Vagina (tissue), 2 donors: ENCODE measurements around the gene ZNF419. TPM values are rescaled to one million over a fixed set of nuclear protein-coding genes. Genes with fewer than 3 reads are reported as not detected.
"Not testable (repeated sequence)": the region's sequence is repeated elsewhere in the genome, so short reads cannot be mapped to it uniquely, and the experiment has no call there.

Experiments used
- DNase-seq, 2 donors: peaks; one replicate each; pipeline ENCODE4 v3.0.0-alpha.2; 2017; ENCODE audit errors: extremely low spot score in 2 of 2
- H3K27ac ChIP-seq: fragments of 200-600 bp; sonication (generic); one replicate; pipeline ENCODE4 v1.5.1; 2019
- H3K27me3 ChIP-seq: fragments of 200-600 bp; sonication (generic); one replicate; pipeline ENCODE4 v1.5.1; 2019
- H3K36me3 ChIP-seq, 2 donors: fragments of 200-600 bp; sonication (generic); one replicate each; pipeline ENCODE4 v1.5.1; 2017 to 2019
- H3K4me1 ChIP-seq: fragments of 200-600 bp; sonication (generic); one replicate; pipeline ENCODE4 v1.5.1; 2019
- H3K4me3 ChIP-seq, 2 donors: fragments of 200-600 bp; sonication (generic); 1 replicate in 1 of 2; 2 replicates in 1 of 2; pipeline ENCODE4 v1.5.1; 2016 to 2019
- H3K9me3 ChIP-seq: fragments of 200-600 bp; sonication (generic); one replicate; pipeline ENCODE4 v1.5.1; 2019
- CTCF ChIP-seq, 3 experiments: fragments of 450-650 bp in 2 of 3; fragments of 200-600 bp in 1 of 3; sonication (generic) in 1 of 3; IDR thresholded peaks; one replicate each; pipeline ENCODE4 v1.5.1; 2017 to 2019; ENCODE audit warnings: antibody characterized with exemption in 3 of 3, mild to moderate bottlenecking in 2 of 3, moderate library complexity in 2 of 3
- POLR2A ChIP-seq, 2 donors: fragments of 450-650 bp; IDR thresholded peaks; one replicate each; pipeline ENCODE4 v1.6.1; 2017; ENCODE audit warnings: antibody characterized with exemption in 2 of 2, mild to moderate bottlenecking in 2 of 2, moderate library complexity in 2 of 2
- POLR2AphosphoS5 ChIP-seq, 2 donors: sonication (generic); formaldehyde crosslinking; IDR thresholded peaks; one replicate each; pipeline ENCODE4 v1.9.0; 2017; ENCODE audit warnings: antibody characterized with exemption in 2 of 2, mild to moderate bottlenecking in 2 of 2, low read depth in 1 of 2; ENCODE audit not compliant: insufficient read depth in 1 of 2
- intact Hi-C: fragments of 100-400 bp; cut with DNase I; formaldehyde crosslinking; loops from one replicate; pipeline ENCODE4 v1.15.1; 2023
- small RNA-seq: library from RNA; depleted of rRNA; stranded (forward); fragments of <200 nt; gene quantifications from one replicate; pipeline ENCODE3, GENCODE V24; 2016
- total RNA-seq: library from RNA; depleted of rRNA; stranded (reverse); fragments of >200 nt; gene quantifications from one replicate; pipeline ENCODE4 v1.2.3, GENCODE V29; 2016

The ZNF419 gene
- total RNA-seq, 1 donor from 2014 or later = 16.0 TPM

- Histone ChIP-seq H3K4me1 (no peaks in the 10 kb centered on the region), H3K27ac (no peak overlapping the region), H3K4me3 (no peak overlapping the region), H3K27me3 (no peaks in the 10 kb centered on the region), H3K36me3 (peaks cover 0 to 53% of the 10 kb centered on the region in 2 donors), H3K9me3 (peaks cover 33% of the 10 kb centered on the region)
- intact Hi-C loops = no loop called here
- no peak for DNase-seq
- TF ChIP-seq POLR2A (IDR thresholded peaks at IDR 0.05) (no peak), POLR2AphosphoS5 (IDR thresholded peaks at IDR 0.05; ENCODE audit: insufficient read depth in 1 of 2, low read depth in 1 of 2) (no peak), CTCF (IDR thresholded peaks at IDR 0.05) (no peak)
Measured at GRCh38 chr19:57512845-57513244, 25.3 kb downstream of the ZNF419 start.

- H3K27me3 ChIP-seq = no peaks in the 10 kb centered on the region
- H3K4me3 ChIP-seq = no peak overlapping the region
- H3K9me3 ChIP-seq = peaks cover 20% of the 10 kb centered on the region
- no peak overlapping the region for H3K27ac ChIP-seq
- TF ChIP-seq CTCF (IDR thresholded peaks at IDR 0.05) = no peak
- TF ChIP-seq POLR2AphosphoS5 (IDR thresholded peaks at IDR 0.05; ENCODE audit: insufficient read depth in 1 of 2, low read depth in 1 of 2) = no peak
- no peak for TF ChIP-seq POLR2A (IDR thresholded peaks at IDR 0.05)
- no peaks in the 10 kb centered on the region for H3K4me1 ChIP-seq
- intact Hi-C loops = no loop called here
- H3K36me3 ChIP-seq = peaks cover 0 to 41% of the 10 kb centered on the region in 2 donors
- no peak for DNase-seq
Measured at GRCh38 chr19:57515255-57515654, 27.7 kb downstream of the ZNF419 start.

- H3K27me3 ChIP-seq, H3K27ac ChIP-seq, intact Hi-C loops, H3K4me1 ChIP-seq, DNase-seq, H3K4me3 ChIP-seq: not testable (repeated sequence)
- Histone ChIP-seq H3K36me3 (peaks cover 0 to 34% of the 10 kb centered on the region in 2 donors), H3K9me3 (peaks cover 11% of the 10 kb centered on the region)
Measured at GRCh38 chr19:57518021-57518420, 30.5 kb downstream of the ZNF419 start.

- TF ChIP-seq POLR2AphosphoS5 (IDR thresholded peaks at IDR 0.05; ENCODE audit: insufficient read depth in 1 of 2, low read depth in 1 of 2) (peak; percentile 74 to 92), CTCF (IDR thresholded peaks at IDR 0.05) (no peak), POLR2A (IDR thresholded peaks at IDR 0.05) (no peak)
- intact Hi-C loops = no loop called here
- Histone ChIP-seq H3K4me1 (peaks cover 11% of the 10 kb centered on the region), H3K9me3 (peaks cover 22% of the 10 kb centered on the region), H3K27me3 (no peaks in the 10 kb centered on the region), H3K36me3 (peaks cover 0 to 14% of the 10 kb centered on the region in 2 donors), H3K27ac (peak within 1 kb of the TSS; percentile 49), H3K4me3 (peak within 1 kb of the TSS; percentile 71 to 80)
- DNase-seq = no peak
Measured at GRCh38 chr19:57527136-57527881, 39.8 kb downstream of the ZNF419 start, which contains the start of gene ZNF549. Gene ZNF549, plus strand, starts transcription at chr19:57527356. Its CDS starts 218 bp downstream, at chr19:57527574.

GRCh38 chr19:57537953-57538547 is 50.5 kb downstream of the ZNF419 start:
- no peak overlapping the region for H3K4me3 ChIP-seq
- H3K27me3 ChIP-seq = no peaks in the 10 kb centered on the region
- intact Hi-C loops = no loop called here
- H3K9me3 ChIP-seq = peaks cover 86% of the 10 kb centered on the region
- no peak for TF ChIP-seq POLR2A (IDR thresholded peaks at IDR 0.05)
- TF ChIP-seq POLR2AphosphoS5 (IDR thresholded peaks at IDR 0.05; ENCODE audit: insufficient read depth in 1 of 2, low read depth in 1 of 2) = no peak
- no peak for TF ChIP-seq CTCF (IDR thresholded peaks at IDR 0.05)
- no peak for DNase-seq
- peaks cover 9 to 95% of the 10 kb centered on the region in 2 donors for H3K36me3 ChIP-seq
- H3K4me1 ChIP-seq = no peaks in the 10 kb centered on the region
- no peak overlapping the region for H3K27ac ChIP-seq

Small RNAs within 50 kb of the gene (small RNA-seq; reads per million reads assigned to genes)
- gene VN1R107P = not detected

Other genes starting within 250 kb of the ZNF419 start
- gene ZNF805, start 247.1 kb upstream of the ZNF419 start, total RNA-seq = 18.2 TPM
- gene ZNF460, start 207.3 kb upstream of the ZNF419 start, total RNA-seq = 76.1 TPM
- 6.9 TPM for gene ZNF543, start 167.3 kb upstream of the ZNF419 start, total RNA-seq
- 5.9 TPM for gene ZNF304, start 136.5 kb upstream of the ZNF419 start, total RNA-seq
- 8.6 TPM for gene TRAPPC2B, start 124.2 kb upstream of the ZNF419 start, total RNA-seq
- gene ZNF547, start 124.2 kb upstream of the ZNF419 start, total RNA-seq = 3.2 TPM
- 17.2 TPM for gene ZNF548, start 97.9 kb upstream of the ZNF419 start, total RNA-seq
- gene ZNF17, start 76.6 kb upstream of the ZNF419 start, total RNA-seq = 18.4 TPM
- gene ZNF749, start 52.4 kb upstream of the ZNF419 start, total RNA-seq = 5.2 TPM
- 0.49 TPM for gene VN1R1, start 30.6 kb upstream of the ZNF419 start, total RNA-seq
- 6.9 TPM for gene ZNF772, start 10.2 kb upstream of the ZNF419 start, total RNA-seq
- 13.8 TPM for gene ZNF773, start 12.2 kb downstream of the ZNF419 start, total RNA-seq
- 4.9 TPM for gene ZNF549, start 39.6 kb downstream of the ZNF419 start, total RNA-seq
- gene ZNF550, start 72.1 kb downstream of the ZNF419 start, total RNA-seq = 8.1 TPM
- 3.9 TPM for gene ZNF416, start 91.2 kb downstream of the ZNF419 start, total RNA-seq
- gene ZIK1, start 96.4 kb downstream of the ZNF419 start, total RNA-seq = 4.4 TPM
- 0.74 TPM for gene ZNF530, start 112.1 kb downstream of the ZNF419 start, total RNA-seq
- gene ZNF134, start 126.5 kb downstream of the ZNF419 start, total RNA-seq = 9.1 TPM
- gene ZNF211, start 145.4 kb downstream of the ZNF419 start, total RNA-seq = 7.1 TPM
- gene ZSCAN4, start 181.2 kb downstream of the ZNF419 start, total RNA-seq = not detected
- 16.9 TPM for gene ZNF551, start 194.2 kb downstream of the ZNF419 start, total RNA-seq
- 2.2 TPM for gene ZNF154, start 221.5 kb downstream of the ZNF419 start, total RNA-seq
- 2.9 TPM for gene ZNF671, start 239.9 kb downstream of the ZNF419 start, total RNA-seq